ENCODE results near the gene LDHD. TPM values are rescaled to one million over a fixed set of nuclear protein-coding genes. Genes with fewer than 3 reads are reported as not detected.

Gene LDHD
- total RNA-seq, 1 donor, result 0.18 TPM

GRCh38 chr16:75081179-75081859 lies 35.3 kb downstream of the LDHD start:
- TF ChIP-seq CTCF (IDR thresholded peaks at IDR 0.05; ENCODE audit: insufficient read depth, low read length), result no peak
- no peak for DNase-seq (ENCODE audit: low read depth)
- H3K4me3 ChIP-seq (ENCODE audit: low read depth, low read length), result no peak overlapping the region

GRCh38 chr16:75080205-75081029 lies 36.2 kb downstream of the LDHD start:
- TF ChIP-seq CTCF (IDR thresholded peaks at IDR 0.05; ENCODE audit: insufficient read depth, low read length), result no peak
- peak; percentile 46 for DNase-seq (ENCODE audit: low read depth)

GRCh38 chr16:75079346-75079926 lies 37.1 kb downstream of the LDHD start:
- H3K4me3 ChIP-seq (ENCODE audit: low read depth, low read length), result no peak overlapping the region
- no peak for TF ChIP-seq CTCF (IDR thresholded peaks at IDR 0.05; ENCODE audit: insufficient read depth, low read length)
- no peak for DNase-seq (ENCODE audit: low read depth)

More at GRCh38 chr16:75080205-75081029, 36.2 kb downstream of the LDHD start:
- no peak overlapping the region for H3K4me3 ChIP-seq (ENCODE audit: low read depth, low read length)

GRCh38 chr16:75078886-75079285 lies 37.7 kb downstream of the LDHD start:
- TF ChIP-seq CTCF (IDR thresholded peaks at IDR 0.05; ENCODE audit: insufficient read depth, low read length), result no peak
- H3K4me3 ChIP-seq (ENCODE audit: low read depth, low read length), result no peak overlapping the region
- no peak for DNase-seq (ENCODE audit: low read depth)

GRCh38 chr16:75075688-75076268 lies 40.8 kb downstream of the LDHD start:
- no peak overlapping the region for H3K4me3 ChIP-seq (ENCODE audit: low read depth, low read length)
- DNase-seq (ENCODE audit: low read depth), result no peak
- TF ChIP-seq CTCF (IDR thresholded peaks at IDR 0.05; ENCODE audit: insufficient read depth, low read length), result no peak

- TF ChIP-seq CTCF (IDR thresholded peaks at IDR 0.05; ENCODE audit: insufficient read depth, low read length), result no peak
- H3K4me3 ChIP-seq (ENCODE audit: low read depth, low read length), result no peak overlapping the region
- no peak for DNase-seq (ENCODE audit: low read depth)
These were observed 41.5 kb downstream of the LDHD start for GRCh38 chr16:75074920-75075687.

Measured in fibroblast of the aortic adventitia (primary cell).